Measurements from ENCODE around the gene TRANK1. TPM values are rescaled to one million over a fixed set of nuclear protein-coding genes. Genes with fewer than 3 reads are reported as not detected.

Gene TRANK1
- total and polyA plus RNA-seq, 5 experiments from 2014 or later, result 16.0 to 92.3 (median 20.3) TPM

DNA sequence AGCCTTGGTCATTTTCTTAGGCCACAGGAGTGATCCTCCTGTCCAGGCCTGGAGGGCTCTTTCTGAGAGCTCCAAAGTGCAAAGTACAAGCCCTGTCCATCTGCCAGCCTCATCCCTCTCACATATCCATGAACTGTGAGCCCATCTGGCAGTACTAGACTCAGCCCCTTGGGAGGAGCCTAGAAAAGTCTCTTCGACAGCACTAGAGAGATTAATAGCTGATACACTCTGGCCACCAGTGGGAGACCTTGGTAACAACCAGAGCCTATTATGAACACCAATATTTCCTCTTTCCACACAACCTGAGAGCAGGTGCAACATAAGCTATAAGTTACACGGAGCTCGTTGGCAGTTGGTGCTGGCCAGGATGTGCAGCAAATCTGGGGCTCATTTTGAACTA, 121.0 kb downstream of the TRANK1 start:
- DNase-seq, result no peak
- no peak overlapping the region for H3K4me3 Mint-ChIP-seq
- H3K36me3 Mint-ChIP-seq, result peaks cover 4 to 53% (median 16%) of the 10 kb centered on the region in 3 donors
- H3K9me3 Mint-ChIP-seq, result no peaks in the 10 kb centered on the region
- H3K4me1 Mint-ChIP-seq, result peaks cover 0 to 4% (median 1%) of the 10 kb centered on the region in 4 donors
- peak overlapping the region in 2 of 10 donors; percentile 32 to 35 for H3K27ac Mint-ChIP-seq
- ATAC-seq, result no peak
- H3K27me3 Mint-ChIP-seq, result no peaks in the 10 kb centered on the region
- POLR2A ChIA-PET, result no interaction called here

DNA sequence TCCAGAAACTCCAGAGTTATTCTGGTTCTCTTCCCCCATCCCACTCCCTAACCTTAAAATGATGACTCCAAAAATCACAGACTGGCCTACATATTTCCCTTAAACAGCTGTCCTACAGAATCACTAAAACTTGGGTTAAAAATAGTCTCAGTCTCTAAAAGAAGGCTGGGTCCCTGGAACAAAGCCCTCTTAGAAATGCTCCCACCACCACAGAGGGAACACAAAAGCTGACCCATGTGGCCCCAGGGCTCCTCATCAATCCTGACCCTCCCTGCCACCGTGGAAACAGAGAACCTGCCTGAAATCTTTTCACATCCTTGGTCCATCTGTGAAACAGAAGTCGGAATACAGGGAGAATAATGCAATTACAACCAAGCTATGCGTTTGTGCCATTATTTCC, 124.8 kb downstream of the TRANK1 start:
- peaks cover 0 to 20% (median 3%) of the 10 kb centered on the region in 3 donors for H3K36me3 Mint-ChIP-seq
- peaks cover 0 to 6% (median 1%) of the 10 kb centered on the region in 4 donors for H3K4me1 Mint-ChIP-seq
- H3K9me3 Mint-ChIP-seq, result no peaks in the 10 kb centered on the region
- no peaks in the 10 kb centered on the region for H3K27me3 Mint-ChIP-seq
- no peak overlapping the region for H3K4me3 Mint-ChIP-seq
- POLR2A ChIA-PET, result no interaction called here
- ATAC-seq (no peak), DNase-seq (no peak)
- no peak overlapping the region for H3K27ac Mint-ChIP-seq

DNA sequence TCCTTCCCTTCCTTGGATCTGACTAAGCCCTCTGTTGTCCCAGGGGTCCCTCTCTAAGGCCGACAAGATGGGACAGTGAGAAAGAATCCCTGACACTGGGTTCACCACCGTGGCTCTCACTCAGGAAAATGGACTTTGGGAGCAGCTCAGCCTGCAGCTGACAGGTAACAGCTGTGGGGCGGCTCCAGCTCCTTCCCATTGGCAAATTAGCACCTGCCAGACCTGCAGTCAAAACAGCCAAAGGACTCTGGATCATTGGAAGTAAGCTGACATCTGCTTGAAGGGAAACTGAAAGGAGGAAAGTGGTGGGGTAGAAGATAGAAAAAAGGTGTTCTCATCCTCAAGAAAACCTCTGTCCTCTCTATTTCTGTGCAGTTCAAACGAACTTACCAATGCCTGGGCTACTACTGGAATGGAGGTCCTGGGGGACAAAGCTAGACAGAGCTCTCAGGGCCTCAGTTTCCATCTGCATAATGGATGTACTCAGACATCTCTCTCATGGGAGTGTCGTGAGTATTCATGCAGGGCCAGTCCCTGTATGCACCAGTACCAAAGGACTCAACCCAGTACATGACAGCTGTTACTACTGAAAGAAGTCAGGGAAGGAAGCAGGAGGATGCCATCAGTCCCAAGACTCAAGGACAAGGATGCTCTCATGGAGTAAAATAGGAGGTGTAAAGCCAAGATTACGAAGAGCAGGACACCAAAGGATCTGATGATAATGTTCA, 126.9 kb downstream of the TRANK1 start:
- Mint-ChIP-seq H3K4me1 (peaks cover 0 to 9% (median 1%) of the 10 kb centered on the region in 4 donors), H3K27ac (peak overlapping the region in 1 of 10 donors; percentile 66), H3K27me3 (peaks cover 0 to 4% (median 0%) of the 10 kb centered on the region in 5 donors), H3K36me3 (peaks cover 0 to 5% (median 0%) of the 10 kb centered on the region in 3 donors), H3K4me3 (no peak overlapping the region), H3K9me3 (no peaks in the 10 kb centered on the region)
- ATAC-seq (no peak), DNase-seq (no peak)
- POLR2A ChIA-PET, result no interaction called here

DNA sequence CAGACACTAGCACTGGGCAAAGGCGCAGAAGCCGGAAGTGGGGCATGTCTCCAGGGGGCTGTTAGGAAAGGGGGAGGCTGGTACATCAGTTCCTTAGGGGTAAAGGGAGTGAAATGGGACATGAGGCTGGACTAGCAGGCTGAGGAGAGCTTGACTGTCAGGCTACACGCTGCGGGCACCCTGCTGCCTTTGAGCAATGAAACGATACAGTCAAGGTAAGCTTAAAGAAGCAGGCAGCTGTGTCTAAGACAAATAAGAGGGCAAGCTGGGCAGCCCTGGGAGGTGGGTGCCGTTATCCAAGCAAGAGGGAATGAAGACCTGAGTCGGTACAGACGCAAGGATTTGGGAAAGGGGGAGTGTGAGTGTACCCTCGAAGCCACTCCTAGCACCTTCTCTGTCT, 129.5 kb downstream of the TRANK1 start:
- ATAC-seq (no peak), DNase-seq (no peak)
- peaks cover 0 to 9% (median 0%) of the 10 kb centered on the region in 4 donors for H3K4me1 Mint-ChIP-seq
- no peak overlapping the region for H3K4me3 Mint-ChIP-seq
- no peaks in the 10 kb centered on the region for H3K9me3 Mint-ChIP-seq
- peaks cover 0 to 4% (median 1%) of the 10 kb centered on the region in 5 donors for H3K27me3 Mint-ChIP-seq
- POLR2A ChIA-PET, result interaction anchor here (0.6 kb wide), 1 partner anchor 616 kb away, joined by 5 read pairs; no protein-coding TSS in a partner anchor
- H3K36me3 Mint-ChIP-seq, result no peaks in the 10 kb centered on the region
- H3K27ac Mint-ChIP-seq, result peak overlapping the region in 1 of 10 donors; percentile 60

DNA sequence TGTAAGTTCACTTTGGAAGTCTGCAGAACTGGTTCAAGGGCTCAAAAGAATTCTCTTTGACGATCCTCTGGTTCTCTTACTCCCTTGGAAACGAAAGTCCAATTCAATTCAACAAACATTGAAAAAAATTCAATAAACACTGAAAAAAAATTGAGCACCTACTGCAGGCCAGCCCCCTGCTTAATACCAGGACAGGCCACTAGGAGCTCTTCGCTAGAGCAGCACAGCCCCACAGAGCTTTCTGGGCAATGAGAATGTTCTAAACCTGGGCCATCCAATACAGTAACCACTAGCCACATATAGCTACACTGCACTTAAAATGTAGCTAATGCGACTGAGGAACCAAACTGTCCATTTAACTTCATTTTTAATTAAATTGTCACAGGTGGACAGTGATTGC, 130.1 kb downstream of the TRANK1 start:
- Mint-ChIP-seq H3K27me3 (peaks cover 0 to 4% (median 1%) of the 10 kb centered on the region in 5 donors), H3K9me3 (no peaks in the 10 kb centered on the region), H3K36me3 (no peaks in the 10 kb centered on the region), H3K4me1 (peaks cover 0 to 9% (median 0%) of the 10 kb centered on the region in 4 donors), H3K27ac (peak overlapping the region in 1 of 10 donors; percentile 36), H3K4me3 (no peak overlapping the region)
- POLR2A ChIA-PET, result interaction anchor here (0.6 kb wide), 1 partner anchor 617 kb away, joined by 5 read pairs; no protein-coding TSS in a partner anchor
- no peak for DNase-seq
- ATAC-seq, result no peak

DNA sequence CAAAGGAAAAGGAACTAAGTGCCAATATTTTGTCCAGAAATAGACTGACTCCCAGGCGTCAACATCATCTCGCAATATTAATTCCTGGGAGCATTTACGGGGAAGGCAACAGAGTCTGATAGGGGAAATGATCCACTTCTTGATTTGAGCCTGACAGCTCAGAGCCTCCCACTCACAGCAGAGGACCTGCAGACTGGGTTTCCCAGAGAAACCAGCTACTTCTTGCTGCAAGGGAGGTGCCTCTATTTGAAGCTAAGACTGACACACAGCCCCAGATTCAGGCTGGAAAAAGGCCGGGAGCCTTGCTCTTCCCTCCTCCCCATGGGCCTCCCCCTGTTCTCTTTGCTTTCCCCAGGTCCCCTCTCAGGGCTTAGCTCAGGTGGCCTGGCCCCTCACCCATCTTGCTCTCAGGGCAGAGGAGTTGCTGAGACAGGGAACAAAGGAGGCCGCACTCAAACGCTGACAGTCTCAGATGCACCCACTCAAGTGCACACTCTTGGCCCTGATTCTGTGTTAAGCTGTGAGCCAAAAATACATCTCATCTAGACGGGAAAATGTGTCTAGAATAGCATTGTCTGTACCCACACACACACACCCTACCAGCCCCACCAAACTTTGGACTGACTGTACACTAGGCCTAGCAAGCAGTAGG, 130.7 kb downstream of the TRANK1 start:
- POLR2A ChIA-PET, result no interaction called here
- ATAC-seq, result no peak
- no peak for DNase-seq
- H3K27ac Mint-ChIP-seq, result peak overlapping the region in 1 of 10 donors; percentile 36
- H3K4me3 Mint-ChIP-seq, result no peak overlapping the region
- H3K27me3 Mint-ChIP-seq, result peaks cover 0 to 4% (median 1%) of the 10 kb centered on the region in 5 donors
- H3K9me3 Mint-ChIP-seq, result no peaks in the 10 kb centered on the region
- H3K36me3 Mint-ChIP-seq, result no peaks in the 10 kb centered on the region
- H3K4me1 Mint-ChIP-seq, result peaks cover 0 to 9% (median 0%) of the 10 kb centered on the region in 4 donors

DNA sequence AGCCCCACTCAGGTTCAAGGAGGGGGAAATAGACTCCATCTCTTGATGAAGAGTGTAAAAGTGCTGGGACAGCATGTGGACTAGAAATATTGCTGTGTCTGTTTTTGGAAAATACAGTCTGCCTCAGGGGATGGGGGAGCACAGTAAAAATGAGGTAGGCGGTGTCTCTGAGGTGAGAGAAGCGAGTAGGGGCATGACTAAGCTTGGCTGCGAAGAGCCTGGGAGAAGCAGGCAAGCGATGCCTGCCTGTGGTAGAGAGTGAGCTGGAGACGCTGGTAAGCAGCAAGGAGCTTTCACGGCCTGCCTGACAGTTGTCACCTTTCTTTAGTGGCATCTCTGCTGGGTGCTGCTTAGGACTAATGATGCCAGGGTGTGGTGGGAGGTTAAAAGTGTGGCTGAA, 131.5 kb downstream of the TRANK1 start:
- H3K9me3 Mint-ChIP-seq, result no peaks in the 10 kb centered on the region
- POLR2A ChIA-PET, result no interaction called here
- H3K36me3 Mint-ChIP-seq, result no peaks in the 10 kb centered on the region
- peaks cover 0 to 9% (median 0%) of the 10 kb centered on the region in 4 donors for H3K4me1 Mint-ChIP-seq
- H3K4me3 Mint-ChIP-seq, result no peak overlapping the region
- ATAC-seq (no peak), DNase-seq (no peak)
- H3K27ac Mint-ChIP-seq, result peak overlapping the region in 2 of 10 donors; percentile 44 to 68
- peaks cover 0 to 8% (median 2%) of the 10 kb centered on the region in 5 donors for H3K27me3 Mint-ChIP-seq

DNA sequence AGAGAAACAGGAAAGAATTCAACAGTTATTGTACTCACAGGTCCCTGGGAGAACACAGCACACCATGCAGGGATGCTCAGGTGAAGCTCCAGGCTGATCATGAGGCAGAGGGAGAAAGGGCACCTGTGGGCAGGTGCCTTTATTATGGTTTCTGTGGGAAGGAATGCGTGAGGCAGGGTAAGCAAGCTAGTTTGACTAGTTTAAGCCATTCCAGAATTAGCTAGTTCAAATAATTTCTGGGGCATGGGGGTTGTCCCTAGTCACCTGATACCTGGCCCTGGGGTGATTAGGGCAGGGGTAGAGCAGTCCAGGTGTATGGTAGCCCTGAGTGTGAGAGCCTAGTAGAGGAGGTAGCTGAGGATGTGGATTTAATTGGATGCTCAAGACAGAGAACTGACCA, 132.6 kb downstream of the TRANK1 start:
- no peak for ATAC-seq
- Mint-ChIP-seq H3K36me3 (no peaks in the 10 kb centered on the region), H3K27me3 (peaks cover 0 to 9% (median 6%) of the 10 kb centered on the region in 5 donors), H3K9me3 (no peaks in the 10 kb centered on the region), H3K27ac (no peak overlapping the region), H3K4me3 (no peak overlapping the region), H3K4me1 (peaks cover 0 to 9% (median 0%) of the 10 kb centered on the region in 4 donors)
- no peak for DNase-seq
- POLR2A ChIA-PET, result no interaction called here

DNA sequence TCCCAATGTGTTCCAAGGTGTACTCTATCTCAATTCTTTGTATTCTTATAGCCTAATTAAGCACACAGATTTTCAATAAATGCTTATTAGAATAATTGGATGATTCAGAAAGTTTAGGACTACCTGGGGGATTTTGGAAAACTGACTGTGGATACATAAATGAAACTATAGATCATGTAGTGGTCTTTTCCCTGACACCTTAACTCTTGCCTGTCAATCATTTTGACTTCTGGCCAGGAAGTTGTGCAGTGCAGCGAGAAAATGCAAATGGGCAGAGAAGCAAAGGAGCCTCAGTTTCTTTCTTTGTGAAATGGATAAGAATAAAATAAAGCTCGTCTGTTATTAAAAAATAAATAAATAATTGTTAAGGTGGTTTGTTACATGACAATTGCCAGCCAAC, 133.1 kb downstream of the TRANK1 start:
- peaks cover 0 to 3% (median 2%) of the 10 kb centered on the region in 3 donors for H3K36me3 Mint-ChIP-seq
- POLR2A ChIA-PET, result no interaction called here
- peaks cover 0 to 9% (median 0%) of the 10 kb centered on the region in 4 donors for H3K4me1 Mint-ChIP-seq
- peaks cover 1 to 9% (median 6%) of the 10 kb centered on the region in 5 donors for H3K27me3 Mint-ChIP-seq
- no peak overlapping the region for H3K27ac Mint-ChIP-seq
- H3K9me3 Mint-ChIP-seq, result peaks cover 0 to 3% (median under 1%) of the 10 kb centered on the region in 9 donors
- DNase-seq (no peak), ATAC-seq (no peak)
- no peak overlapping the region for H3K4me3 Mint-ChIP-seq

DNA sequence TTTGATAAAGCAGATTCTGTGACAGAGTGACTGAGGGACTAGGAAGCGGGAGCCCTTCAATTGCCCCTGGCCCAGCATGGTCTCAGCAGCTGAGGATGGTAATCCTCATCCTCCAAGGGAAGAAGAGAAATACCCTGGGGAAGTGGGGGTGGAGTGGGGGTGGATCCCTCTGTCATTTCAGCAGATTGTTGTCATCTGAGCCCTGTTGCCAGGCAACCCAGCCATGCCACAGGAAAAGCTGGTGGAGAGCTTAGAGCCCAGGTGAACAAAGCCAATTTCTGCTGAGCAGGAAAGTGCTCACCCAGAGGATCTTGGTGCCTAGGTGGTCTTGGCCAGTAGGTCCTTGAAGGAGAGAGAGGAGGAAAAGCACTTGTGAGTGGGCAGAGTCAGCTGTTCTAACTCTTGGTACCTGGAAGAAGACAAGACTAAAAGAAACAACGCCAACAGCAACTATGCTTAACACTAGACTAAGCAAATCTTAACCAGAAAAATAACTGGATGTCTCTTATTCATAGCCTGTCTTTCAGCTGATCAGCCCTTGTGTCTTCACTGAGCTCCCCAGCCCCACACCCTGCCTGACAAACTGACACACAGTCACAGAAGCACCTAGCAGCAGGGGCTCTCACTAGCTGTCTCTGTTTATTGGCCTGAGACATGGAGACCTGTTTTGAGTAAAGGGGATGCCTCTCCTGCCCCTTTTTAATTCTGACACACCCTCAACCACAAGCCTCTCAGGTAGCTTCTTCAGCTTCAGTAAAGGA, 140.4 kb downstream of the TRANK1 start:
- Mint-ChIP-seq H3K9me3 (peaks cover 10 to 36% (median 15%) of the 10 kb centered on the region in 9 donors), H3K4me3 (no peak overlapping the region), H3K36me3 (peaks cover 0 to 22% (median 17%) of the 10 kb centered on the region in 3 donors), H3K4me1 (no peaks in the 10 kb centered on the region), H3K27ac (peak overlapping the region in 1 of 10 donors; percentile 14), H3K27me3 (peaks cover 17 to 41% (median 26%) of the 10 kb centered on the region in 5 donors)
- ATAC-seq, result no peak
- DNase-seq, result no peak
- POLR2A ChIA-PET, result no interaction called here

DNA sequence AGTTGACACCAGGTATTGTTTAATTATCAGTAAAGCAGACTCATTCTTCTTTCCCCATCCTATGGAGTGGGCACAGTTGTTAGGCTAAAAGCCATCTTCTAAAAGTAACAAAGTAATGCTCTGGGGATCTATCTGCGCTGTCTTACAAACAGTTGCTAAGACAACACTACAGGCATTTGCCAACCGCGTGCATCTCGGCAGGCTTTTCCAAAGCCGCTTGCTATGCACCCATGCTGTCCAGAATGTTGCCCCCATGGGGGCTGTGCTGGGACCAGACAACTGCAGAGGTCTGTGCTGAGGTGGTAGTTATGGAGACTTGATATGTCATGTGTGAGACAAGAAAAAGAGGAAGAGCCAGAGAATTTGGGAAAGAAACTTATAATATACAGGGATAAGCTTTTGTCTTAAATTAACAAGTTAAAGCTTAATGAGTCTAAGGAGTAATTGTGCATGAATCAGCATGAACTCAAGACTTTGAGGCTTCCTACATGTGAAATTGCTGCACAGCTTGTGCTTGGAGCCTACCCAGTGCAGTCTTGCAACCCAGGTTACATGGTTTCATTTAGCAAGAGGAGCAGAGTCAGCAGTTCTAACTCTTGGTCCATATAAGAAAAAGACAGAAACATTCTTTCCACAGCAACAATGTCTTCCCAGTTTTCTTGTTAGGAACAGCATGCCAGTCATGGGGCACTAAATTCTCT, 141.6 kb downstream of the TRANK1 start:
- Mint-ChIP-seq H3K27ac (no peak overlapping the region), H3K4me1 (no peaks in the 10 kb centered on the region), H3K9me3 (peaks cover 10 to 36% (median 15%) of the 10 kb centered on the region in 9 donors), H3K4me3 (no peak overlapping the region), H3K27me3 (peaks cover 12 to 41% (median 22%) of the 10 kb centered on the region in 5 donors), H3K36me3 (peaks cover 0 to 22% (median 17%) of the 10 kb centered on the region in 3 donors)
- POLR2A ChIA-PET, result no interaction called here
- no peak for DNase-seq
- no peak for ATAC-seq

DNA sequence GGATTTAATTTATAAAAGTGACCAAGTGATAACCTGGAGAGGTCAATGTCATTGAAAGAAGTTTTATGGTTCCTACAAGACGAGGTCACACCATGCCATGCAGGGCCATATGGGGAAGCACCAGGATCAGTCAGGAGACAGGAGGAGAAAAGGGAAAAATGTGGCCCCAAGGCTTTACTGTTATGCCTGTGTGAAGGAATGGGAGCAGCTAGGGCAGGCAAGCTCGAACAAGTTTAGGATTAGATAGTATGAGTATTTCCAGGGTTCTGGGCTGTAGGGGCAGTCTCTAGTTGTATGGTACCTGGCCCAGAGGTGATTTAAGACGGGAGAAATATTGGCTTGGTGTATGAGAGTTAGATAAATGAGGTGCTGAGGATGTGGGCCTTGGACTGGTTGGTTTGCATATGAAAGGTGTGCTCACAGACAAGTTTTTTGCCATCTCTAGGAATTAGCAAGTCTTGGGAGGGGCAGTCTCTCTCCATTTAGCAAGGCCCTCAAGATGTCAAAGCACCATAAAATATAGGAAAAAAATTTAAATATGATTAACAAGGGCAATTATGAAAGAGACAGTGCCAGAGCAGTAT, 144.2 kb downstream of the TRANK1 start:
- Mint-ChIP-seq H3K36me3 (peaks cover 0 to 9% (median 4%) of the 10 kb centered on the region in 3 donors), H3K27me3 (peaks cover 10 to 25% (median 18%) of the 10 kb centered on the region in 5 donors), H3K4me3 (no peak overlapping the region), H3K4me1 (no peaks in the 10 kb centered on the region), H3K9me3 (peaks cover under 1 to 22% (median 5%) of the 10 kb centered on the region in 9 donors), H3K27ac (no peak overlapping the region)
- ATAC-seq, result no peak
- DNase-seq, result no peak
- POLR2A ChIA-PET, result no interaction called here
